ENCODE results near the gene DUSP28. TPM values are rescaled to one million over a fixed set of nuclear protein-coding genes. Genes with fewer than 3 reads are reported as not detected.

Gene DUSP28
- total RNA-seq, 1 donor: 4.7 TPM

GRCh38 chr2:240586198-240586918 lies 26.2 kb downstream of the DUSP28 start, which contains the start of gene CAPN10:
CAPN10 (plus strand) TSS chr2:240586734; CDS start chr2:240586912, 178 bp downstream.
- Histone ChIP-seq H3K27me3 (ENCODE audit: insufficient read depth, low read length) (no peaks in the 10 kb centered on the region), H3K4me3 (ENCODE audit: insufficient read depth, low read length) (peak within 1 kb of the TSS; percentile 90), H3K9me3 (ENCODE audit: low read depth, low read length) (no peaks in the 10 kb centered on the region), H2AFZ (ENCODE audit: low read length) (peak within 1 kb of the TSS; percentile 93), H4K20me1 (ENCODE audit: insufficient read depth, low read length) (peaks cover 38% of the 10 kb centered on the region), H3K4me1 (ENCODE audit: insufficient read depth, low read length) (peaks cover 28% of the 10 kb centered on the region), H3K79me2 (ENCODE audit: insufficient read depth, low read length) (peaks cover 89% of the 10 kb centered on the region), H3K27ac (ENCODE audit: low read depth, low read length) (peak within 1 kb of the TSS; percentile 79), H3K36me3 (ENCODE audit: insufficient read depth, low read length) (no peaks in the 10 kb centered on the region), H3K4me2 (ENCODE audit: insufficient read depth, low read length) (peak within 1 kb of the TSS; percentile 90)
- peak; percentile 100 for DNase-seq (ENCODE audit: insufficient read length, low spot score, missing footprints)
- no peak for TF ChIP-seq CTCF (IDR thresholded peaks at IDR 0.05; ENCODE audit: extremely low read depth, low read depth, low read length)

- no peaks in the 10 kb centered on the region for H3K9me3 ChIP-seq (ENCODE audit: low read depth, low read length)
- peaks cover 32% of the 10 kb centered on the region for H3K4me1 ChIP-seq (ENCODE audit: insufficient read depth, low read length)
- H3K4me2 ChIP-seq (ENCODE audit: insufficient read depth, low read length): peak overlapping the region; percentile 90
- H3K36me3 ChIP-seq (ENCODE audit: insufficient read depth, low read length): peaks cover 4% of the 10 kb centered on the region
- peaks cover 89% of the 10 kb centered on the region for H3K79me2 ChIP-seq (ENCODE audit: insufficient read depth, low read length)
- peak overlapping the region; percentile 90 for H3K4me3 ChIP-seq (ENCODE audit: insufficient read depth, low read length)
- H3K27ac ChIP-seq (ENCODE audit: low read depth, low read length): peak overlapping the region; percentile 51
- H4K20me1 ChIP-seq (ENCODE audit: insufficient read depth, low read length): peaks cover 46% of the 10 kb centered on the region
- TF ChIP-seq CTCF (IDR thresholded peaks at IDR 0.05; ENCODE audit: extremely low read depth, low read depth, low read length): no peak
- H2AFZ ChIP-seq (ENCODE audit: low read length): peak overlapping the region; percentile 76
- H3K27me3 ChIP-seq (ENCODE audit: insufficient read depth, low read length): no peaks in the 10 kb centered on the region
- DNase-seq (ENCODE audit: insufficient read length, low spot score, missing footprints): peak; percentile 88
Measured at GRCh38 chr2:240586919-240587800, 27.0 kb downstream of the DUSP28 start.

- Histone ChIP-seq H3K9me3 (ENCODE audit: low read depth, low read length) (no peaks in the 10 kb centered on the region), H3K27ac (ENCODE audit: low read depth, low read length) (no peak overlapping the region), H4K20me1 (ENCODE audit: insufficient read depth, low read length) (peaks cover 47% of the 10 kb centered on the region), H3K4me2 (ENCODE audit: insufficient read depth, low read length) (peak overlapping the region; percentile 90), H2AFZ (ENCODE audit: low read length) (no peak overlapping the region), H3K4me3 (ENCODE audit: insufficient read depth, low read length) (peak overlapping the region; percentile 90), H3K27me3 (ENCODE audit: insufficient read depth, low read length) (no peaks in the 10 kb centered on the region), H3K79me2 (ENCODE audit: insufficient read depth, low read length) (peaks cover 87% of the 10 kb centered on the region), H3K36me3 (ENCODE audit: insufficient read depth, low read length) (peaks cover 6% of the 10 kb centered on the region), H3K4me1 (ENCODE audit: insufficient read depth, low read length) (peaks cover 32% of the 10 kb centered on the region)
- TF ChIP-seq CTCF (IDR thresholded peaks at IDR 0.05; ENCODE audit: extremely low read depth, low read depth, low read length): no peak
- peak; percentile 62 for DNase-seq (ENCODE audit: insufficient read length, low spot score, missing footprints)
Measured at GRCh38 chr2:240588006-240588655, 28.0 kb downstream of the DUSP28 start.
